Measurements from ENCODE around the gene SRM. TPM values are rescaled to one million over a fixed set of nuclear protein-coding genes. Genes with fewer than 3 reads are reported as not detected.
"Not testable (repeated sequence)": the region's sequence is repeated elsewhere in the genome, so short reads cannot be mapped to it uniquely, and the experiment has no call there.

SRM gene
- total and polyA plus RNA-seq, 12 donors, result 35.4 to 158 (median 51.5) TPM

- ATAC-seq, result no peak
- intact Hi-C loops (cut with DNase I), result no loop called here
- no peak for DNase-seq
- 87 to 97% methylated on average over 2 of the region's 2 CpGs for WGBS, 2 donors
- Histone ChIP-seq H3K27ac (no peak overlapping the region), H3K27me3 (no peaks in the 10 kb centered on the region), H3K9me3 (no peaks in the 10 kb centered on the region), H3K36me3 (peaks cover 0 to 100% (median 82%) of the 10 kb centered on the region in 9 donors), H3K4me3 (no peak overlapping the region), H3K4me1 (no peaks in the 10 kb centered on the region)
- no peak for TF ChIP-seq CTCF (IDR thresholded peaks at IDR 0.05)
Observed at GRCh38 chr1:11078631-11079030, 18.8 kb upstream of the SRM start.

DNA sequence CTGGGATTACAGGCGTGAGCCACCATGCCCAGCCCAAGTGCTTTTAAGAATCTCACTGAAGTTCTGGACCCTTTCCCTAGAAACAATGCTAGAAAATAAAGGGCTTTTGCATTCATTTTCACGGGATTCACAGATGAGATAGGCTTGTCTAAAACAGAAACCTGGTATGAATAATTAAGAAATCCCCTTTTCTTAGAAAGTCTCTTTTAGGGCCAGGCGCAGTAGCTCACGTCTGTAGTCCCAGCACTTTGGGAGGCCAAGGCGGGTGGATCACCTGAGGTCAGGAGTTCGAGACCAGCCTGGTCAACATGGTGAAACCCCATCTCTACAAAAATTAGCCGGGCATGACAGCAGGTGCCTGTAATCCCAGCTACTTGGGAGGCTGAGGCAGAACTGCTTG is 13.6 kb upstream of the SRM start:
- WGBS, 2 donors, result 94 to 95% methylated on average over 7 of the region's 7 CpGs
- H3K4me1 ChIP-seq; DNase-seq; H3K27ac ChIP-seq; H3K4me3 ChIP-seq; H3K27me3 ChIP-seq; H3K9me3 ChIP-seq; ATAC-seq; intact Hi-C loops (cut with DNase I): not testable (repeated sequence)
- peaks cover 0 to 100% (median 94%) of the 10 kb centered on the region in 9 donors for H3K36me3 ChIP-seq

DNA sequence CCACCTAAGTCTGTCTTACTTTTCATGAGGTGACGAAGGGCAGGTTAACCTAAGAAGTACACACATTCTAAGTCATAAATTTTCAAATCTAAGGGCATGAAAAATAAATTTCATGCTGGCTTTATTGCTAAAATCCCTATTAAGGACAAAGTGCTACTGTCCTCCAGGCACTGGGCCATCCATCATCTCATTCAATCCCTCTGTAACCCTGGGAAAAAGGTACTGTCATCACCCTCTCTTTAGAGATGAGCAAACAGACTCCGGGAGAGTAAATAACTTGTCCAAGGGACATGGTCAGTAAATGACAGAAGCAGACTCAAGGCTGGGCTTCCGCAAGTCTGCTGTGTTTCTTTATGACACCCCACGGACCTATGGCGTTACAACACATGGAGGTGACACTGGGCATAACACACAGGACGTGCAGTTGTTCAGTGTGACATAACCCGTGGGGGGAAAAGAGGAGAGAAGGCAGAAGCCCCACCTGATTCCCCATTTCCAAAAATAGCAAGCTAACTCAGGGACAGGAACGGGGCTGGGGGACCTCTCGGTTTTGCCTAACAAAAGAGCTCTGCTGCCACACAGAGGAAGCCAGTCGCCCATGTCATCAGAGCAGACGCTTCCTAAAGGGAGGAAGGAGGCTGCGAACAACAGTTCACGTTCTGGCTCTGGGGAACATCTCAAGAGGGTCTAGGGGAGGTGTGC is 12.5 kb upstream of the SRM start:
- H3K27ac ChIP-seq, result no peak overlapping the region
- TF ChIP-seq CTCF (IDR thresholded peaks at IDR 0.05), result no peak
- no peak for ATAC-seq
- H3K9me3 ChIP-seq, result no peaks in the 10 kb centered on the region
- 69 to 79% methylated on average over 13 of the region's 13 CpGs for WGBS, 2 donors
- intact Hi-C loops (cut with DNase I), result no loop called here
- H3K36me3 ChIP-seq, result peaks cover 5 to 100% (median 97%) of the 10 kb centered on the region in 9 donors
- no peaks in the 10 kb centered on the region for H3K4me1 ChIP-seq
- DNase-seq, result no peak
- H3K27me3 ChIP-seq, result no peaks in the 10 kb centered on the region
- H3K4me3 ChIP-seq, result no peak overlapping the region

DNA sequence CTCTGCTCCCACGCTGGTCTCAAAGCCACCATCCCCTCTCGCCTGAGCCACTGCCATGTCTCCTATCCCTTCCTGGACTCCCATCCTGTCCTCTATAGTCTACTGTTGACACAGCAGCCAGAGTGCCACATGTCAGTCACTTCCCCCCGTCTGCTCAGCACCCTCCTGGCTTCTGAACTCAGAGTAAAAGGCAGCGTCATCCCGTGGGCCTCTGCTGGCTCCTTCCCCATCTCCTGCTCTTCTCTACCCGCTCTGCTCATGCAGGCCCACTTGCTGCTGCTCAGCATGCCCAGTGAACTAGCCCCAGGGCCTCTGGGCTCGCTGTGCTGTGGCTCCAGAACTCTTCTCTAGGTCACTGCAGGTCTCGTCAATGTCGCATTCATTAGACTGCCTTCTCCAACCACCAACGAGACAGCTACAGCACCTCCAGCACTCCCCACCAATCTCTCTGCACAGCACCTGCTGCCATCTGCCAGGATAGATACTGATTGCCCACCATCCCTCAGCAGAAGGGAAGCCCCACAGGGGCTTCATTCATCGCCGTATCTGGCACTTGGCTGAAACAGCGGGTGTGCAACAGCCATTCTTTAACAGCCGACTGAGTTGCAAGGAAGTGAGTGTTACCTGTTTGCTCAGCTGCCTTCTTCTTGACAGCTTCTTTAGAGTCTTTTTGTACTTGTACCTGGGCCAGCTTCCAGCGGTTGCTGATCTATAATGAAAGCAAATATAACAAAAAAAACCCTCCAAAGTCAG is 11.8 kb upstream of the SRM start:
- Histone ChIP-seq H3K9me3 (no peaks in the 10 kb centered on the region), H3K36me3 (peaks cover 1 to 100% (median 95%) of the 10 kb centered on the region in 9 donors), H3K27ac (no peak overlapping the region), H3K4me3 (no peak overlapping the region), H3K4me1 (no peaks in the 10 kb centered on the region), H3K27me3 (no peaks in the 10 kb centered on the region)
- DNase-seq, result no peak
- ATAC-seq, result no peak
- TF ChIP-seq CTCF (IDR thresholded peaks at IDR 0.05), result no peak
- WGBS, 2 donors, result 83 to 85% methylated on average over 15 of the region's 15 CpGs
- intact Hi-C loops (cut with DNase I), result no loop called here

DNA sequence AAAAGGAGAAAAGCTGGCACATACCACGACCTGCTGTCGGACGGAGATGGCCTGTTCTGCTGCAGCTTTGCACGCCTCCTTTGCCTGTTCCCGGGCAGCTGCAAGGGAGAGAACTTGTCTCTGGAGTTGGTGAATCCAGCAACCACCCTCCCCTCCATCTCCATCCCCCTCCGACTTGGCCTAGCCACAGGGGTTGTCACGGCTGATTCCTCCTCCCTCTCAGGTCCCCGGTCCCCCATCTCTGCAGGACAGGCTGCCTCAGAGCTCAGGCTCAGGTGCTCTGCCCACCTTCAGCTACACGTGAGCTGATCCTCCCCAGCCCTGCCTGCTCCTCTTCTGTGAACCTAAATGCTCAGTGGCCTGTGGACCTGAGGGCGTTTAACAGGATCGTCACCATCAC is 11.1 kb upstream of the SRM start:
- DNase-seq (no peak), ATAC-seq (no peak)
- WGBS, 2 donors, result 89 to 93% methylated on average over 11 of the region's 11 CpGs
- Histone ChIP-seq H3K27ac (no peak overlapping the region), H3K4me1 (no peaks in the 10 kb centered on the region), H3K4me3 (no peak overlapping the region), H3K9me3 (no peaks in the 10 kb centered on the region), H3K27me3 (no peaks in the 10 kb centered on the region), H3K36me3 (peaks cover 0 to 100% (median 95%) of the 10 kb centered on the region in 9 donors)
- intact Hi-C loops (cut with DNase I), result no loop called here
- no peak for TF ChIP-seq CTCF (IDR thresholded peaks at IDR 0.05)

All from heart right ventricle (tissue), 16 donors.